ENCODE measurements around the gene TGFB1. TPM values are rescaled to one million over a fixed set of nuclear protein-coding genes. Genes with fewer than 3 reads are reported as not detected.

The TGFB1 gene
- polyA plus RNA-seq, 1 donor: 13.9 TPM

GRCh38 chr19:41311613-41312012 lies 42.1 kb downstream of the TGFB1 start:
- Histone ChIP-seq H3K4me3 (ENCODE audit: low read length) (no peak overlapping the region), H3K27ac (ENCODE audit: low read length) (no peak overlapping the region), H3K9me3 (ENCODE audit: control insufficient read depth, low read depth, low read length) (no peaks in the 10 kb centered on the region), H3K4me1 (ENCODE audit: control insufficient read depth, insufficient read depth, low read length) (peaks cover 21% of the 10 kb centered on the region), H3K36me3 (ENCODE audit: control insufficient read depth, insufficient read depth, low read length) (peaks cover 43% of the 10 kb centered on the region), H3K27me3 (ENCODE audit: control insufficient read depth, insufficient read depth, low read length) (no peaks in the 10 kb centered on the region)
- no peak for DNase-seq
- WGBS (ENCODE audit: insufficient coverage, low lambda C conversion rate): no CpG with 5 or more reads among the region's 8 CpGs

DNA sequence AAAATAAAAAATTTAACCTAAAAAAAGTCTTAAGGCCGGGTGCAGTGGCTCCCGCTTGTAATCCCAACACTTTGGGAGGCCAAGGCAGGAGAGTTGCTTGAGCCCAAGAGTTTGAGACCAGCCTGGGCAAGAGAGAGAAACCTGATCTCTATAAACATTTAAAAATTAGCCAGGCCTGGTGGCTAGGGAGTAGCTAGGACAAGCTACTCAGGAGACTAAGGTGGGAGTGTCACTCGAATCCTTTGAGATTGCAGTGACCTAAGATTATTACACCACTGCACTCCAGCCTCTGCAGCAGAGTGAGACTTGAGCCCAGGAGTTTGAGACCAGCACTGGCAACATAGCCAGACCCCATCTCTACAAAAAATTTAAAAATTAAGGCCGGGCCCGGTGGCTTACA lies 42.6 kb downstream of the TGFB1 start:
- H3K27me3 ChIP-seq (ENCODE audit: control insufficient read depth, insufficient read depth, low read length): no peaks in the 10 kb centered on the region
- no CpG with 5 or more reads among the region's 5 CpGs for WGBS (ENCODE audit: insufficient coverage, low lambda C conversion rate)
- H3K4me3 ChIP-seq (ENCODE audit: low read length): peak overlapping the region; percentile 61
- no peaks in the 10 kb centered on the region for H3K9me3 ChIP-seq (ENCODE audit: control insufficient read depth, low read depth, low read length)
- peak overlapping the region; percentile 85 for H3K27ac ChIP-seq (ENCODE audit: low read length)
- DNase-seq: no peak
- peaks cover 21% of the 10 kb centered on the region for H3K4me1 ChIP-seq (ENCODE audit: control insufficient read depth, insufficient read depth, low read length)
- H3K36me3 ChIP-seq (ENCODE audit: control insufficient read depth, insufficient read depth, low read length): peaks cover 43% of the 10 kb centered on the region

DNA sequence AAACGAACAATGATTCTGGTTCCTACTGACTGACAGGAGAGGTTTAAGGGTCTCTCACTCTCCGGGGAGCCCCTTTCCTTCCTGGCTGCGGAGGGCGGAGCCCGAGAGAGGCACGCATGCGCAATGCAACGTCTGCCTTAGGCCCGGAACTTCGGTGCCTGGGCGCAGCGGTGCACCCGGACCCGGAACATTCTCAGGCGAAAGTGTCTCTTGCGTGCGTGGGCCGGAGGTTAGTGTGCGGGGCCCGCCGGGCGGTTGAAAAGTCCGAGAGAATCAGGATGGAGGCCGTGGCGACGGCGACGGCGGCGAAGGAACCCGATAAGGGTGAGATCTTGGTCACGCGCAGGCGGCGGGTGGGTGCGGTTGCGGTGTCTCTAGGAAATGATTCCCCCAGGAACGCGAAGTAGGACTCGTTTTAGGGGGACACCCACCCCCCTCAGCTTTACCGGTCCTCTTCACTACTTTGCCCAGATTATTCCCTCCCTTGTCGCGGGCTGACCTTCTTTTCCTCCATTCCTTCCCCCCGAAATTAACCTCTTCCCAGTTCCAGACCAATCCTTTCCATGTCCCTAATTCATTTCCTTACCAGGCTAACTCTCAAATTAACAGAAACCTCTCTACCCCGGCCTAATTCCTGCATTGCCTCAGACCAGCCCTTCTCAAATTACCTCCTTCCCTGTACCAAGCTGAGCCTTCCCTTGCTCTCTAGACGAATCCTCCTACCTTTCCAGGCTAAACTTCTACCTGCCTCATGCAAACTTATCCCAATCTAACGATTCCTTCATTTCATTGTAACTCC lies 43.5 kb downstream of the TGFB1 start, which contains the start of gene CCDC97:
CCDC97 (plus strand) TSS at position 140 of the 799 bp plus-strand sequence; CDS start at position 279, 139 bp downstream.
- H3K4me3 ChIP-seq (ENCODE audit: low read length): peak within 1 kb of the TSS; percentile 61
- H3K4me1 ChIP-seq (ENCODE audit: control insufficient read depth, insufficient read depth, low read length): peaks cover 21% of the 10 kb centered on the region
- peak; percentile 86 to 94 for DNase-seq
- H3K27ac ChIP-seq (ENCODE audit: low read length): peak within 1 kb of the TSS; percentile 85
- no peaks in the 10 kb centered on the region for H3K9me3 ChIP-seq (ENCODE audit: control insufficient read depth, low read depth, low read length)
- peaks cover 49% of the 10 kb centered on the region for H3K36me3 ChIP-seq (ENCODE audit: control insufficient read depth, insufficient read depth, low read length)
- H3K27me3 ChIP-seq (ENCODE audit: control insufficient read depth, insufficient read depth, low read length): no peaks in the 10 kb centered on the region
- whole genome bisulfite sequencing (ENCODE audit: insufficient coverage, low lambda C conversion rate): 0% methylated on average over 5 of the region's 47 CpGs

- WGBS (ENCODE audit: insufficient coverage, low lambda C conversion rate): no CpG with 5 or more reads among the region's 26 CpGs
- Histone ChIP-seq H3K9me3 (ENCODE audit: control insufficient read depth, low read depth, low read length) (no peaks in the 10 kb centered on the region), H3K4me1 (ENCODE audit: control insufficient read depth, insufficient read depth, low read length) (peaks cover 21% of the 10 kb centered on the region), H3K4me3 (ENCODE audit: low read length) (peak overlapping the region; percentile 61), H3K27ac (ENCODE audit: low read length) (peak overlapping the region; percentile 85), H3K27me3 (ENCODE audit: control insufficient read depth, insufficient read depth, low read length) (no peaks in the 10 kb centered on the region), H3K36me3 (ENCODE audit: control insufficient read depth, insufficient read depth, low read length) (peaks cover 53% of the 10 kb centered on the region)
- DNase-seq: peak in 1 of 2 donors; percentile 41
Observed at GRCh38 chr19:41309180-41310032, 44.3 kb downstream of the TGFB1 start.

DNA sequence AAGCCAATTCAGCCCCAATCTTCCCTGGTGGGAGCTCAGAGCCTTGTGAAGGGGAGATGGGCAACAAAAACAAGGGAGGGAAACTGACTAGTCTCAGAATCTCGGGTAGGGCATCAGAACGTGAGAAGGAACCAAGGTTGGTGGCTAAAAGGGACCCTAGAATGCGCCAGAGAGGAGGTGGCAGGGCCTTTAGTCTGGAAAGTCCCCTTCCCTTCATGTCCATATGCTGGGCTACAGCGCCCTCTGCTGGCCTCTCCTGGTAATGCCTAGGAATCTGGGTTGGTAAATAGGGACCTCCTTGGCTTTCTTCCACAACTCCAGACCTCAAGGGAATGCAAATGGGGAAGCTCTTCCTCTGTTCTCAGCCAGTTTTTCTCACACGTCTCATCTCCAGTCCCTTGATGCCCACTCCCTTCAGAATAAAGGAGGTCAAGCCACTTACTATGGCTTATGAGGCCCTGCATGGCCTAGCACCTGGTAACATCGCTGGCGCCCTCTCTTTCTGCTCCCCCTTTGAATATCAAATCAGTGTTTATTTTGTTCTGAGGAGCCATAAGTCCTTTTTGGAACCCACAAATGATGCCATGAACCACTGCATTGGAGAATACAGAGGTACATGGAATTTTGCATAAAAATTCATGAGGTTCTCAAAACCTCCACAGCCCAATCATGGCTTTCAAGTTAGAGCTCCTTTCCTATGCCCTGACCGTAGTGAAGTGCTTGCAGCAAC lies 45.1 kb downstream of the TGFB1 start:
- Histone ChIP-seq H3K27me3 (ENCODE audit: control insufficient read depth, insufficient read depth, low read length) (no peaks in the 10 kb centered on the region), H3K9me3 (ENCODE audit: control insufficient read depth, low read depth, low read length) (no peaks in the 10 kb centered on the region), H3K4me3 (ENCODE audit: low read length) (no peak overlapping the region), H3K4me1 (ENCODE audit: control insufficient read depth, insufficient read depth, low read length) (peaks cover 21% of the 10 kb centered on the region), H3K27ac (ENCODE audit: low read length) (peak overlapping the region; percentile 85), H3K36me3 (ENCODE audit: control insufficient read depth, insufficient read depth, low read length) (peaks cover 57% of the 10 kb centered on the region)
- peak; percentile 84 to 86 for DNase-seq
- WGBS (ENCODE audit: insufficient coverage, low lambda C conversion rate): no CpG with 5 or more reads among the region's 8 CpGs

GRCh38 chr19:41307954-41308449 lies 45.7 kb downstream of the TGFB1 start:
- Histone ChIP-seq H3K4me3 (ENCODE audit: low read length) (no peak overlapping the region), H3K4me1 (ENCODE audit: control insufficient read depth, insufficient read depth, low read length) (peaks cover 21% of the 10 kb centered on the region), H3K36me3 (ENCODE audit: control insufficient read depth, insufficient read depth, low read length) (peaks cover 56% of the 10 kb centered on the region), H3K27me3 (ENCODE audit: control insufficient read depth, insufficient read depth, low read length) (no peaks in the 10 kb centered on the region), H3K27ac (ENCODE audit: low read length) (peak overlapping the region; percentile 50), H3K9me3 (ENCODE audit: control insufficient read depth, low read depth, low read length) (no peaks in the 10 kb centered on the region)
- WGBS (ENCODE audit: insufficient coverage, low lambda C conversion rate): no CpG with 5 or more reads among the region's 4 CpGs
- peak in 1 of 2 donors; percentile 48 for DNase-seq

DNA sequence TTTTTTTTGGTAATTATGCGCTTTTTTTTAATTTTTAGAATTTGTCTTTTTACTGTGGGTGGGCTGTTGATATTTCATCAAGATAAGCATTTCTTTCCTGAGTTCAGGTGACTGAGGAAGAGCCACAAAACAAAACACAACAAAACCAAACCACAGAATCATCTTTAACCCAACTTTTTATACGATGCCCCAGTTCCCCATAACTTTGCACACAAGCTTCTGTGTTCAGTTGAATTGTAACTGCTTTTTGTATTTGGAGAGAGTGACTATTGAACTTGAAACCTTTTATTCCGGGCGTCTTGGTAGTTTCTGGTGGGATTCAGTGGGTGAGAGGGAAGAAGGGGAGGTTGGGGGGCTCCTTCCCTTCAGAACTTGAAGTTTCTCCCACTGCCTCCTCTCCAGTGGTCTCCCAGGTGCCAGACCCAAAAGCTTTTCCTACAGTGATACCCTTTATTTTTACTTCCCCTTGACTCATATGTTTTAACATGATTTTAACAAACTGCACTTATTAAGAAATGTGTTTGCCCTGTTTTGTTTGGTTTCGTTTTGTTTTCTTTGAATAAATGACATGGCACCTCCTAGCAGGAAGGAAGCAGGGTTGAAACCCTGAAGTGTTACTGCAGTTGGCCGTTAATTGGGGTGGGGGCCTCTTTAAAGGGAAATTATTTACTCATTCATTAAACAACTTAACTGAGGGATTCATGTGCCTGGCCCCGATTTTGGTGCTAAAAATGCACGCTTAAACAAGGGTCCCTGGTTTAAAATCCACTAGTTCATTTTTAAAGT lies 46.4 kb downstream of the TGFB1 start:
- Histone ChIP-seq H3K36me3 (ENCODE audit: control insufficient read depth, insufficient read depth, low read length) (peaks cover 57% of the 10 kb centered on the region), H3K4me1 (ENCODE audit: control insufficient read depth, insufficient read depth, low read length) (peaks cover 21% of the 10 kb centered on the region), H3K9me3 (ENCODE audit: control insufficient read depth, low read depth, low read length) (no peaks in the 10 kb centered on the region), H3K4me3 (ENCODE audit: low read length) (no peak overlapping the region), H3K27ac (ENCODE audit: low read length) (no peak overlapping the region), H3K27me3 (ENCODE audit: control insufficient read depth, insufficient read depth, low read length) (no peaks in the 10 kb centered on the region)
- no peak for DNase-seq
- 86% methylated on average over 1 of the region's 8 CpGs for WGBS (ENCODE audit: insufficient coverage, low lambda C conversion rate)

GRCh38 chr19:41305927-41306793 lies 47.6 kb downstream of the TGFB1 start:
- WGBS (ENCODE audit: insufficient coverage, low lambda C conversion rate): no CpG with 5 or more reads among the region's 13 CpGs
- no peaks in the 10 kb centered on the region for H3K9me3 ChIP-seq (ENCODE audit: control insufficient read depth, low read depth, low read length)
- H3K27ac ChIP-seq (ENCODE audit: low read length): no peak overlapping the region
- H3K4me3 ChIP-seq (ENCODE audit: low read length): no peak overlapping the region
- H3K27me3 ChIP-seq (ENCODE audit: control insufficient read depth, insufficient read depth, low read length): no peaks in the 10 kb centered on the region
- DNase-seq: no peak
- H3K36me3 ChIP-seq (ENCODE audit: control insufficient read depth, insufficient read depth, low read length): peaks cover 66% of the 10 kb centered on the region
- H3K4me1 ChIP-seq (ENCODE audit: control insufficient read depth, insufficient read depth, low read length): peaks cover 15% of the 10 kb centered on the region

Measured in large intestine (tissue), 3 donors.